COR-L47 (cell line): ENCODE measurements around the gene PDLIM7.

Experiments used
- DNase-seq: peaks from one replicate; lab custom pipeline; 2025; lab: John Stamatoyannopoulos, UW

PDLIM7 gene

DNA sequence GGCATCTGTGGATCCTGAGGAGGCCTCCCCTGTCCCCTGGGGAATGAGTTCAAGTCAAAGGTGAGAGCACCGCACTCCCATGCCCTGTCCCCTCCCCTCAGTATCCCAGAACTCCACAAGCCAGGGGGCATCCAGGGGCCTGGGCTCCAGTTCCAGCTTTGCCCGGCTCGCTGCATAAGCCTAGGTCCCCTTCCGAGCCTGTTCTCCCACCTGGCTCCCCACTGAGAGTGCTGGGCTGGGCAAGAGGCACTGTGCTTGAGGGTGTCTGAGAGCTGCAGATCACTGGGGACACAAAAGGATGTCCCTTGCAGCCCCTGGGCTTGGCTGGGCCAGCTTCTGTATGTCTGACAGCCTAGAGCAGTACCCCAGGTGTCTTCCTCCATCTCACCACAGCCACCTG is 7.7 kb upstream of the PDLIM7 start:
- no peak for DNase-seq

GRCh38 chr5:177504086-177505056 is 7.0 kb upstream of the PDLIM7 start:
- DNase-seq, result no peak

DNA sequence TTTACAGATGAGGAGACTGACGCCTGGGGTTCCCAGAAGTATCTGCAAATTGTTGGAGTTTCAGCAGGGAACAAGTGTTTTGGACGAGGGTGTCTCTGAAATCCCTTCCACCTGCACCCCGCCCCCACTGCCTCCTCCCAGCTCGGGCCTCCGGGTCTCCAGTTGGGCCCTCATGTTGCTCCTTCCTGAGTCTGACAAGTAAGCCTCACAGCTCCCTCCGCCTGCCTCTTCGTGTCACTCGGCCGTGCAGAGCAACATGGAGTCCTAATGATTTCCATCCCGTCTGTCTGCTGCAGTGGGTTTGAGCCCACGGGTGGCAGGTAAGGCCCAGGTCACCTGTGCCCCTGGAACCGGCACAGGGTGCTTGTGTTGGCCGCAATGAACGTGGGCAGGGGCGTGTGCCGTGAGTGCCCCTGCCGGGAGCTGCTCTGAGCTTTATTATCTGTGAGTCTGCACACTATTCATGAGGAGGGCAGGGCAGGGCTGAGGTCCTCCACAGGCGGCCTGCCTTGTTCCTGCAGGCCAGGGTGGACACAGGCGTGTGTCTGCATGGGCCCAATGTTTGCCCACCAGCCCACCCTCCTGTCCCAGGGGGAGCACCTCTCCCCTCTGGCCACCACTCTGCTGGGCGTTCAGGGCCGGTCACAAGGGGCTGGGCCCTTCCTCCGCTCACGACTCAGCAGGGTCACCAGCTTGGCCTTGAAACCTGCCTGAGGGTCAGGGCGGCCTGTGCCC is 6.1 kb upstream of the PDLIM7 start:
- no peak for DNase-seq

GRCh38 chr5:177502886-177503285 is 5.5 kb upstream of the PDLIM7 start:
- no peak for DNase-seq

- DNase-seq, result no peak
Observed at GRCh38 chr5:177501874-177502678, 4.7 kb upstream of the PDLIM7 start.

DNA sequence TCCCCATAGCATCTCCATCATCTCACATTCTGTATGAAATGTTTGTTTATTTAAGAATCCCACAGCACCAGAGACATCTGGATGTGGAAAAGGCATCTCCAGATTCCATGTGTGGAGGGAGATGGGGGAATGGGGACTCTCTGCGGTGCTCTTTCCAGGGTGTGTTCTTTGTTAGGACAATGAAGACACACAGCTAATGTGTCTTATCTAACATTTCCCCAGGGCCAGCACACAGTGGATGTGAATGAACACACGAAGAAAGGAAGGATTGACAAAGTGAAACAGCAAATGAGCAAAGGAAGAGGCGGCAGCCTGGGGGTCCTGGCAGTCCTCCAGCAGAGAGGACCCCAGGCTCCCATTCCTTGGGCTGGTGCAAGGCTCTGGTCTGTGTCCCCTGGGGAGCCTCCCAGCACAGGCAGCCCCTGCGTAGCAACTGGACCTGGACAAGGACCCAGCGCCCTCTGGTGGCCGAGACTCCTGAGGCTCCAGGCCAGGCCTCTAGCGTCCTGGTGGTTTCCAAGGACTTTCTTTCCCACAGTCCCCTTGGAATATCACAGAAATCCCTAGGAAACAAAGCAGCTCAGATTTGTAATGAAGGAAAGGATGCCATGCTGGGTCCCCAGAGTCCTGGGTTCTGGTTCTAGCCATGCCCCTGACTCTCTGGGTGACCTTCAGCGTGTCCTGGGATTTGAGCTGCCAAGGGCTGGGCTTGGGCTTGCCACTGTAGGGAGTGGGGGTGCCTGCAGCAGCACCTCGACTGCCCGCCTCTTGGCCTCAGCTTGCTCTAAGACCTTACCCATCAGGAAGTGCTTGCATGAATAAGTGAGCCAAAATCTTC is 3.5 kb upstream of the PDLIM7 start:
- DNase-seq, result peak; percentile 86

GRCh38 chr5:177499842-177500241 is 2.4 kb upstream of the PDLIM7 start:
- DNase-seq, result no peak

DNA sequence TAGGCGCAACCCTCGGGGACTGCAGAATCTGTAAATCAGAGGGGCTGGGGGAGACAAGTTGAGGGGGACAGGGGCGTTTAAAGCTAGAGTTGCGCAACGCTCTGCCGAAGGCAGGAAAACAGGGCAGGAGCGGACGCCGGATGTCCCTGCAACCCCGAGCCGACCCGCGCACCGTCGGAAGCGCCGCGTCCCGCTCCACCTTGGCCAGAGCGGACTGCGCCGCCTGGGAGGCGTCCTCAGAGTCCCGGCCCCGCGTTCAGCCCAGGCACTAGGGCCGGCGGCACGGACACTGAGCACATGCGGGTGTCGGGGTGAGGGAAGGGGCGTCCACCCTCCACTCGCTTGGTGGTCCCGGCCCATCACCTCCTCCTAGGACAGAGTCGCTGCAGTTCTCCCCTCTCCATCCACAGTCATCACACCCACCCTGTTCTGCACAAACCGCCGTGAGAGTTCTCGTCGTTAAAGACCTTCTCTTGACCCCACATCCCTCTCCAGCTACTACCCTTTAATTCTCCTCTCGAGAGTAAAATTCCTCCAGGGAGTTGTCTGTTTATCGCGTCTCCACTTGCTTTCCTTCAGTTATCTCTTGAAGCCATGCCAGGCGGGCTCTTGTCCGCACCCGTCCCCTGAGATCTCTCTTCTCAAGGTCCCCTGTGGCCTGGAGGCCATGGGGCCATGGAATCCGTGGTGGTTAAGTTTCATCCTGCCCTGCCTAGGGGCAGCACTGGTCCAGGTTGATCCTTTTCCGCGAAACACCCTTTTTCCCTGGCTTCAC is 796 bp upstream of the PDLIM7 start:
- no peak for DNase-seq

- DNase-seq, result no peak
Observed at GRCh38 chr5:177496727-177497291, 595 bp downstream of the PDLIM7 start.

- DNase-seq, result peak; percentile 15
Observed at GRCh38 chr5:177496070-177496726, 1.2 kb downstream of the PDLIM7 start.

- DNase-seq, result no peak
Observed at GRCh38 chr5:177495243-177496060, 2.0 kb downstream of the PDLIM7 start.

- DNase-seq, result peak; percentile 34
Observed at GRCh38 chr5:177494346-177495195, 2.8 kb downstream of the PDLIM7 start.

DNA sequence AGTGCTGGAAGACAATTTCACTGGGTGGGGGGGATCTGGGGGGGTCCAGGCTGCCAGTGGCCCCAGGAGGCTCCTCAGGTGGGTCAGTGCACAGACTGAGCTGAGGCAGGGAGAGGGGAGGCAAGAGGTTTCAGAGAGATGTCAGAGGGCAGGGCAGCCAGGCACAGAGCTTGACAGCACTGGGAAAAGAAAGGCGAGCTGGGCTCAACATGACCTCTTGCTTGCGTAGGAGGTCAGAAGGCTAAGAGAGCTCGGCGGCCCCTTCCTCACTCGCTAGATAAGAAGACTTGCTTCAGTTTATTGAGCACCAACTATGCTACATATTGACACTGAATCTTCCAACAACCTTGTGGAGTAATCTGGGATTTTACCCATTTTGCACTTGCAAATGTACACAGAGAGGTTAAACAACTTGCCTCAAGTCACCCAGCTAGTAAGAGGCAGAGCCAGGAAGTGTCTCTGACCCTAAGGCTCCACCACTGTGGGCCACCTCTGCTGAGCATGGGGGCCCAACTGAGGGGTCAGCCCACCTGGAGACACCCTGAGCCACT is 3.5 kb downstream of the PDLIM7 start:
- DNase-seq, result no peak

DNA sequence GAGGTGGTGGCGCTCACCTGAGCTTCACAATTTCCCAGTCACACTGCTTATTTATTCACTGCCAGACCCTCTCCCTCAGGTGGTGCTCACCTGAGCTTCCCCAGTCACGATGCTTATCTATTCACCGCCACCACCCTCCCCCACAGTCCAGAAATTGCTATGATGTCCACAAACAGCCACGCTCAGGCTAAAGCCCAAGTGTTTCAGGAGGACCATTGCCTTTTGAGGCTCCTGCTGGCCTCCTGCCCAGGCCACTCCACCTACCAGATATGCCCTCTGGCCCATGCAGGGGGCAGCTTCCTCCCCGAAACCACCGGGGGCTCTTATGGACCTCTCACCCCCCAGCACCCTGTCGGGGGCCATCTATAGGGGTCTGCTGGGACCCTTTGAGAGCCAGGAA is 4.6 kb downstream of the PDLIM7 start:
- no peak for DNase-seq

DNA sequence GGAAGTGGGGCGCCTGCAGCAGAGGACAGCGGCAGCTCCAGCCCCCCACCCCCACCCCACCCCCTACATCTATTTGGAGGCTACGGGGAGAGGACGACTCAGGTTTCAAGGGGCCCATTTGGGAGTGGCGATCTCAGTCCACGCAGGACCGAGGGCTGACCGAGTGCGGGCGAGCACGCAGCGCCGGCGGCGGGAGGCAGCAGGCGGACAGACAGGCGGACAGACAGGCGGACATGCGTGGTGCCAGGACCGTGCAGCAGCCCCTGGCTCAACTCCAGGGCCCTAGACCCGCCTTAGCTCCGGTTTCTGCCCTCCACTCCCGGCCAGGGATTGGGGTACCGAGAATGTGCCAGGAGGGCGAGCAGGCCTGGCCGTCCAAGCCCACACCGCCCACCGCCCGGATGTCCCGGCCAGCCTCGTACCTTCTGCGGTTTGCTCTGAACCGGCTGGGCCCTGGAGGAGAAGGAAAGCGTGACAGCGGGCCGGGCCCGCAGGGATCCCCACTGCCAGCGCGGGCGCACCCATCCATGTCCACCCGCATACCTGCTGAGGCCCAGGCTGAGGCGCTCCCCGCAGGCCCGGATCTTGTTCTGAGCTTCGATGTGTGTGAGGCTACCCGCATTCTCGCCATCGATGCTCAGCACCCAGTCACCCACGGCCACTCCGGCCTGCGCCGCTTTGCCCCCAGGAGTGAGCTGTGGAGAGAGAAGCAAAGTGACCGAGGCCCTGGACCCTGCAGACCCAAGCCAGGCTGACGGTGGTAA is 5.2 kb downstream of the PDLIM7 start:
- no peak for DNase-seq

GRCh38 chr5:177491429-177491945 is 5.9 kb downstream of the PDLIM7 start:
- no peak for DNase-seq

- no peak for DNase-seq
Observed at GRCh38 chr5:177490992-177491391, 6.4 kb downstream of the PDLIM7 start.
